Measurements from ENCODE around the gene SKI. TPM values are rescaled to one million over a fixed set of nuclear protein-coding genes. Genes with fewer than 3 reads are reported as not detected.

The SKI gene
- total and polyA plus RNA-seq, 2 donors (not counting 1 experiment from before 2014, with no cell fraction given): 14.9 to 74.9 TPM

DNA sequence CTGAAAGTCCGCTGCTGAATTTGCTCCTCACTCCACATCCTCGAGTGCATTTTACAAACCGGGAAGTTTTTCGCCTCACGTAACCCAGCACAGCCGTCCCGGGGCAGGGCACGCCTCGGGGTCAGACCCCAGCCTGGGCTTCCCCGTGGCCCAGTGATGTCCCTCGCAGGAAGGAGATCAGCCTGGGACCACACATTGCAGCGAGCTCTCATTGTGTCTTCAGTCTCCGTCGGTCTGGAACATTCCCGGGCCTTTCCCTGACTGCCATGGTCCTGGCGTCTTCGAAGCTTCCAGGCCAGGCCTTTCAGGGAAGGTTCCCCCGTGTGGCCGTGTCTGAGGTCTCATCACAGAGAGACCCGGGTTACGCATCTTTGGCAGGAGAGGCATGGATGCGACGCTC lies 119.8 kb downstream of the SKI start:
- no peak overlapping the region for H3K4me3 ChIP-seq (ENCODE audit: control extremely low read depth in 1 of 5, extremely low read depth in 1 of 5, insufficient read depth in 1 of 5, low read depth in 2 of 5, low read length in 4 of 5)
- POLR2A ChIA-PET: no interaction called here
- 93% methylated on average over 23 of the region's 23 CpGs for WGBS (ENCODE audit: insufficient coverage)
- TF ChIP-seq CTCF (IDR thresholded peaks at IDR 0.05) (no peak), EZH2 (IDR thresholded peaks at IDR 0.05; ENCODE audit: borderline replicate concordance, insufficient read depth, low read depth, low read length, poor library complexity, severe bottlenecking) (no peak)
- intact Hi-C loops (cut with micrococcal nuclease): no loop called here
- H3K4me1 ChIP-seq (ENCODE audit: control insufficient read depth in 2 of 2, insufficient read depth in 2 of 2, low read length in 2 of 2): no peaks in the 10 kb centered on the region
- Mint-ChIP-seq H3K4me3 (no peak overlapping the region), H3K9me3 (ENCODE audit: insufficient read depth) (no peaks in the 10 kb centered on the region), H3K27me3 (no peaks in the 10 kb centered on the region), H3K27ac (no peak overlapping the region), H3K4me1 (no peaks in the 10 kb centered on the region)
- no peak overlapping the region for H3K9ac ChIP-seq (ENCODE audit: low read length)
- H3K27ac ChIP-seq (ENCODE audit: low read length in 2 of 2): no peak overlapping the region
- H3K36me3 ChIP-seq (replicated peaks in 1 of 2; ENCODE audit: control extremely low read depth in 1 of 2, control insufficient read depth in 1 of 2, extremely low read depth in 1 of 2, insufficient read depth in 2 of 2, low read length in 1 of 2): no peaks in the 10 kb centered on the region
- no peak overlapping the region for H2AFZ ChIP-seq (ENCODE audit: insufficient read depth, low read depth, low read length, poor library complexity, severe bottlenecking)
- H3K27me3 ChIP-seq (replicated peaks in 1 of 4; ENCODE audit: control extremely low read depth in 1 of 4, control insufficient read depth in 3 of 4, insufficient read depth in 4 of 4, low read length in 3 of 4): no peaks in the 10 kb centered on the region
- H4K20me1 ChIP-seq (ENCODE audit: control insufficient read depth, insufficient read depth, low read length, poor library complexity, severe bottlenecking): no peaks in the 10 kb centered on the region
- H3K9me3 ChIP-seq (ENCODE audit: control extremely low read depth in 1 of 3, control insufficient read depth in 2 of 3, insufficient read depth in 1 of 3, low read length in 2 of 3): no peaks in the 10 kb centered on the region
- CTCF ChIA-PET: no interaction called here
- H3K4me2 ChIP-seq (replicated peaks; ENCODE audit: low read depth, low read length, poor library complexity, severe bottlenecking): no peak overlapping the region
- no peaks in the 10 kb centered on the region for H3K79me2 ChIP-seq (ENCODE audit: control insufficient read depth, insufficient read depth, low read length)
- DNase-seq (no peak), ATAC-seq (ENCODE audit: low read depth) (no peak)

GRCh38 chr1:2348346-2349325 lies 120.5 kb downstream of the SKI start:
- intact Hi-C loops (cut with micrococcal nuclease): no loop called here
- Histone ChIP-seq H3K9me3 (ENCODE audit: control extremely low read depth in 1 of 3, control insufficient read depth in 2 of 3, insufficient read depth in 1 of 3, low read length in 2 of 3) (no peaks in the 10 kb centered on the region), H3K4me1 (ENCODE audit: control insufficient read depth in 2 of 2, insufficient read depth in 2 of 2, low read length in 2 of 2) (no peaks in the 10 kb centered on the region), H2AFZ (ENCODE audit: insufficient read depth, low read depth, low read length, poor library complexity, severe bottlenecking) (no peak overlapping the region), H3K4me2 (replicated peaks; ENCODE audit: low read depth, low read length, poor library complexity, severe bottlenecking) (no peak overlapping the region), H3K36me3 (replicated peaks in 1 of 2; ENCODE audit: control extremely low read depth in 1 of 2, control insufficient read depth in 1 of 2, extremely low read depth in 1 of 2, insufficient read depth in 2 of 2, low read length in 1 of 2) (no peaks in the 10 kb centered on the region), H3K9ac (ENCODE audit: low read length) (no peak overlapping the region), H3K79me2 (ENCODE audit: control insufficient read depth, insufficient read depth, low read length) (no peaks in the 10 kb centered on the region), H3K27ac (ENCODE audit: low read length in 2 of 2) (no peak overlapping the region), H4K20me1 (ENCODE audit: control insufficient read depth, insufficient read depth, low read length, poor library complexity, severe bottlenecking) (no peaks in the 10 kb centered on the region), H3K27me3 (replicated peaks in 1 of 4; ENCODE audit: control extremely low read depth in 1 of 4, control insufficient read depth in 3 of 4, insufficient read depth in 4 of 4, low read length in 3 of 4) (no peaks in the 10 kb centered on the region), H3K4me3 (ENCODE audit: control extremely low read depth in 1 of 5, extremely low read depth in 1 of 5, insufficient read depth in 1 of 5, low read depth in 2 of 5, low read length in 4 of 5) (no peak overlapping the region)
- ATAC-seq (ENCODE audit: low read depth) (no peak), DNase-seq (no peak)
- Mint-ChIP-seq H3K27ac (no peak overlapping the region), H3K9me3 (ENCODE audit: insufficient read depth) (no peaks in the 10 kb centered on the region), H3K27me3 (no peaks in the 10 kb centered on the region), H3K4me3 (no peak overlapping the region), H3K4me1 (no peaks in the 10 kb centered on the region)
- CTCF ChIA-PET: no interaction called here
- TF ChIP-seq EZH2 (IDR thresholded peaks at IDR 0.05; ENCODE audit: borderline replicate concordance, insufficient read depth, low read depth, low read length, poor library complexity, severe bottlenecking) (no peak), CTCF (IDR thresholded peaks at IDR 0.05) (no peak)
- WGBS (ENCODE audit: insufficient coverage): 95% methylated on average over 54 of the region's 59 CpGs
- POLR2A ChIA-PET: no interaction called here

Data from B cell (primary cell).